GM12875 (cell line): ENCODE measurements around the gene BIRC3.

Source experiments
- H3K4me3 ChIP-seq: one replicate; pipeline ENCODE4 v1.5.1; 2011; ENCODE audit warnings: low read depth, low read length, control low read depth
- TF ChIP-seq, protein P1 (sequence below): IDR thresholded peaks from 2 replicates; pipeline ENCODE4 v1.5.1; 2011; ENCODE audit warnings: low read depth, mild to moderate bottlenecking, control low read depth, inconsistent platforms, low read length, moderate library complexity, borderline replicate concordance; ENCODE audit not compliant: insufficient read depth

The BIRC3 gene

DNA sequence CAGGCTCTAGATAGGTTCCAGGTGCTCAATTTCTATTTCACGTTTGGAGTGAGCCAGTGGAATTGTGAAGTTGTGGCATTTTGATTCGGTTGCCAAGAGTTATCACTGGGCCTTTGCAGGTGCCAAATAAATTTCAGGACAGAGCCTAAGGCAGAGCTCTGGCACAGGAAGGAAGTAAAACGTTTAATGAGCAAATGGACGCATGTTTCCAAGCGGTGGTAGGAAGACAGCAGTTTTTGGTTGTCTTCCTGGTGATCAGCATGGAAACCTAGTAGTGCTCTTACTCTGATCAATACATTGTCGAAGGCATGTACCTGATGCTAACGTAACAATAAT lies 452 bp downstream of the BIRC3 start:
- TF ChIP-seq, protein P1, sequence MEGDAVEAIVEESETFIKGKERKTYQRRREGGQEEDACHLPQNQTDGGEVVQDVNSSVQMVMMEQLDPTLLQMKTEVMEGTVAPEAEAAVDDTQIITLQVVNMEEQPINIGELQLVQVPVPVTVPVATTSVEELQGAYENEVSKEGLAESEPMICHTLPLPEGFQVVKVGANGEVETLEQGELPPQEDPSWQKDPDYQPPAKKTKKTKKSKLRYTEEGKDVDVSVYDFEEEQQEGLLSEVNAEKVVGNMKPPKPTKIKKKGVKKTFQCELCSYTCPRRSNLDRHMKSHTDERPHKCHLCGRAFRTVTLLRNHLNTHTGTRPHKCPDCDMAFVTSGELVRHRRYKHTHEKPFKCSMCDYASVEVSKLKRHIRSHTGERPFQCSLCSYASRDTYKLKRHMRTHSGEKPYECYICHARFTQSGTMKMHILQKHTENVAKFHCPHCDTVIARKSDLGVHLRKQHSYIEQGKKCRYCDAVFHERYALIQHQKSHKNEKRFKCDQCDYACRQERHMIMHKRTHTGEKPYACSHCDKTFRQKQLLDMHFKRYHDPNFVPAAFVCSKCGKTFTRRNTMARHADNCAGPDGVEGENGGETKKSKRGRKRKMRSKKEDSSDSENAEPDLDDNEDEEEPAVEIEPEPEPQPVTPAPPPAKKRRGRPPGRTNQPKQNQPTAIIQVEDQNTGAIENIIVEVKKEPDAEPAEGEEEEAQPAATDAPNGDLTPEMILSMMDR = no peak
- peak overlapping the region; percentile 86 for H3K4me3 ChIP-seq

DNA sequence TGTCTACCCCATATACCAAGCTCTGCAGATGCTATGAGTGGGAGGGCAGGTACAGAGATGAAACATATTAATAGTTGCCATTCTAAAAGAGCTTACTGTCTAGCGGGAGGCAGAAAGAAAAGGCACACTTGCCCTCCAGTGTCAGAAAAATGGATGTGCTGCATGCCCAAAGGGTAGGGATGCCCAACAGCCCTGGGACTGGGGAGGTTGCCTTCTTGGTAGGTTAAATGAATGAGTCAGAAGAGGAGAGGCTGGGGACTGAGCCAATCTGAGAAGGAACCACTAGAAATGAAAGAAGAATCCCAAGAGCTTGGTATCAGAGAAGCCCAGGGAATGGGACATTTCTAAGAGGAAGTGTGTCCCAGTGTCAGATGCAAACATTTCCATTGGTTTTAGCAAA lies 1.2 kb downstream of the BIRC3 start:
- TF ChIP-seq, protein P1 = no peak
- H3K4me3 ChIP-seq = peak overlapping the region; percentile 86

- TF ChIP-seq, protein P1 = no peak
- H3K4me3 ChIP-seq = peak overlapping the region; percentile 86
Measured at GRCh38 chr11:102319544-102319943, 2.3 kb downstream of the BIRC3 start.

- peak overlapping the region; percentile 86 for H3K4me3 ChIP-seq
- TF ChIP-seq, protein P1 = no peak
Measured at GRCh38 chr11:102320188-102320587, 2.9 kb downstream of the BIRC3 start.

- H3K4me3 ChIP-seq = peak overlapping the region; percentile 86
- TF ChIP-seq, protein P1 = no peak
Measured at GRCh38 chr11:102320679-102321078, 3.4 kb downstream of the BIRC3 start.

DNA sequence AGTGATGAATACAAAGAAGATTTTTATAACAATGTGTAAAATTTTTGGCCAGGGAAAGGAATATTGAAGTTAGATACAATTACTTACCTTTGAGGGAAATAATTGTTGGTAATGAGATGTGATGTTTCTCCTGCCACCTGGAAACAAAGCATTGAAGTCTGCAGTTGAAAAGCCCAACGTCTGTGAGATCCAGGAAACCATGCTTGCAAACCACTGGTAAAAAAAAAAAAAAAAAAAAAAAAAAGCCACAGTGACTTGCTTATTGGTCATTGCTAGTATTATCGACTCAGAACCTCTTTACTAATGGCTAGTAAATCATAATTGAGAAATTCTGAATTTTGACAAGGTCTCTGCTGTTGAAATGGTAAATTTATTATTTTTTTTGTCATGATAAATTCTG lies 5.3 kb downstream of the BIRC3 start:
- TF ChIP-seq, protein P1 = no peak
- H3K4me3 ChIP-seq = no peak overlapping the region

DNA sequence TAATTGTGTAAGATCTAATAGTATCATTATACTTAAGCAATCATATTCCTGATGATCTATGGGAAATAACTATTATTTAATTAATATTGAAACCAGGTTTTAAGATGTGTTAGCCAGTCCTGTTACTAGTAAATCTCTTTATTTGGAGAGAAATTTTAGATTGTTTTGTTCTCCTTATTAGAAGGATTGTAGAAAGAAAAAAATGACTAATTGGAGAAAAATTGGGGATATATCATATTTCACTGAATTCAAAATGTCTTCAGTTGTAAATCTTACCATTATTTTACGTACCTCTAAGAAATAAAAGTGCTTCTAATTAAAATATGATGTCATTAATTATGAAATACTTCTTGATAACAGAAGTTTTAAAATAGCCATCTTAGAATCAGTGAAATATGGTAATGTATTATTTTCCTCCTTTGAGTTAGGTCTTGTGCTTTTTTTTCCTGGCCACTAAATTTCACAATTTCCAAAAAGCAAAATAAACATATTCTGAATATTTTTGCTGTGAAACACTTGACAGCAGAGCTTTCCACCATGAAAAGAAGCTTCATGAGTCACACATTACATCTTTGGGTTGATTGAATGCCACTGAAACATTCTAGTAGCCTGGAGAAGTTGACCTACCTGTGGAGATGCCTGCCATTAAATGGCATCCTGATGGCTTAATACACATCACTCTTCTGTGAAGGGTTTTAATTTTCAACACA lies 6.4 kb downstream of the BIRC3 start:
- H3K4me3 ChIP-seq = no peak overlapping the region
- TF ChIP-seq, protein P1 = no peak
